HG03025 (cell line): ENCODE results near the gene TRIM17.

Experiments used
- ATAC-seq: cut with Tn5 transposase; IDR thresholded peaks from one replicate; pipeline ENCODE4 v1.9.1; 2021; ENCODE audit warnings: mild to moderate bottlenecking, moderate library complexity; ENCODE audit not compliant: unreplicated experiment, low FRiP score

Gene TRIM17

DNA sequence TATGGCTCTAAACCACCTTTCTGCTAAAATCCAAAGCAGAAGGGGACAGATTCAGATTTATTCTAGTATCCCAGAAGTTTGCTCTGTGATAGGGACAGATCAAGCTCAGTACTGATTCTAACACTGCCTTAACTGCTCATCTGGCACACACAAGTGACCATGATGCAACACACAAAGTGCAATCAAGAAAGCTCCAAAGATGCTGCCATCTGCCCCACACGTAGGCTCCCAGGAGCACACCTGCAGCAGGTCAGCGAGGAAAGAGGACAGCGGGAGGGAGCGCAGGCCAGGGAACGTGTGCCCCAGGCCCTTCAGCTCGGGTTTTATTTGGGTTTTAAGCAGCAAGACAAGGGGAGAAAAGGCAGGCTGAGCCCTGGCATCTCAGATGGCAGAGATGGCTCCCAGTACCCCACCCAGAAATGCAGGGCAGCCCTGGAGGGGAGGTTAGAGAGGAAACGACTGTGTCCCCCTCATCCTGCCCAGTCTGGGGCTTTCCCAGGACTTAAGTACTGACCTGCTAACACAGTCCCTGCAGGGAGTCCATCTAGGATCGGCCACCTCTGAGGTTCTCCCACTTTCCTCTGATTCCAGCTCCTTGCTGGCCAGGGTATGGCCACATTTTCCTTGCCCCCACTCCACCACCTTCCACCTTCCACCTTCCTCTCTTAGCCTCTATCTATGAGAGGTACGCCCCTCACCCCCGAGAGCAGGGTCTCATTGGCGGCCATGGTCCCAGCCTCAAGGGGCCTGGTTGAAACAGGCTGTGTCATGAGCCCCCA, 11.3 kb downstream of the TRIM17 start:
- no peak for ATAC-seq

DNA sequence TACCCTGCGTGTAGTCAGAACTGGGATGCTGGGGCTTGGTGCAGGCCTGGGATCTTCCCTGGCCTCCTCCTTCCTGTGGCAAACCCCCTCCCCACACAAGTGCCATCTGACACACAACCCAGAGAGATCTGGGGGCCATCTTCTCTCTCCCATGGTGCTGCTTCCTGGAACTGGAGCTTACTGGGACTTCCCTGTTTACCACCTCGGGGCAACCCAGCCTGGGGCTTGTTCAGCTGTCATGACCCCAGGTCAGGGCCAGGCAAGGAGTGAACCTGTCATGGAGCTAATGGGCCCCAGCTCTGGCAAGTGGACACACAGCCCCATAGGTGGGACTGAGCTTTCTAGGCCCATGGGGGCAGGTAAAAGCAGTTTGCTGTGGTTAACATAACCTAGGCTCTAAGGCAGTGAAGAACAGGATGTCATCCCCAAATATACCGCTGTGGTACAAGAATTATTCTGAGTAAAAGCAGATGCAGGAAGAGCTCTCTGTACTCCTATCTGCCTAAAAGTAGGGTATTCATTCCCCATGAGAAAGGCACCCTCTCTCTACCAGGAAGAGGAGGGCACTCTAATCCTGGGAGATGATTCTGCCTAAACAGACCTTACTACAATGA, 12.4 kb downstream of the TRIM17 start:
- no peak for ATAC-seq

- ATAC-seq: no peak
Measured at GRCh38 chr1:228403231-228403631, 13.4 kb downstream of the TRIM17 start.

GRCh38 chr1:228402641-228403025, 14.0 kb downstream of the TRIM17 start:
- ATAC-seq: no peak

- no peak for ATAC-seq
Measured at GRCh38 chr1:228401782-228402640, 14.7 kb downstream of the TRIM17 start.

DNA sequence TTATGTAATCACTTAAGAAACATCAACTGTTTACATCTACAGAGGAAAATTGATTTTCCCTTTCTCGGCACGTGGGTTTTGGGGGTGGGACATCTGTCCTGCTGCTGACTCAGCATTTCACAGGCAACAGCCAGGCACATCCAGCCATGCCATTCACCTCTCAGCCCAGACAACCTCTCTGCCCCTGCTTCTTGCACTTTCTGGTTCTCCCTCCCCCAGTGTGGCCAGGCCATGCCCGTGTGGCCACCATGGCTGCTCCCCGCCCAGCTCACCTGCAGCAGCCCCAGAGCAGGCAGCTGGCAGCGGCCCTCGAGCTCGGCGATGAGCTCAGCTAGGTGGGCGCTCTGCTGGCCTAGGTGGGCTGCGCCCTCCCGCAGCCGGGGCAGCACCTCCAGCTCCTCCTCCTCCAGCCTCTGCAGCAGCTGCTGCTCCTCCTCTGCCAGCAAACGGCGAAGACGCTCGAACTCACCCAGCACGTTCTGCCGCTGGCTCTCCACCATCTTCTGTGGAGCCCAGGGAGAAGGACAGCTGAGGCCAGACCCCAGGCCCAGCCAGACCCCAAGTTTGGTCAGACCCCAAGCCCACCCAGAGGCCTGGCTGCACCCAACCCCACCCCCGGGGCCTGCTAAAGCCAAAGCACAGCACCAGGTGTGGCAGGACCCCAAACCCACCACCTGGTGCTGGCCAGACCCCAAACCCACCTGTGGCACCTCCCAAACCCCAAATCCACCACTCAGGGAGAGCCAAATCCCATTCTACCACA, 15.8 kb downstream of the TRIM17 start:
- no peak for ATAC-seq

GRCh38 chr1:228400237-228400651, 16.4 kb downstream of the TRIM17 start:
- no peak for ATAC-seq

- ATAC-seq: no peak
Measured at GRCh38 chr1:228399531-228400236, 17.0 kb downstream of the TRIM17 start.

DNA sequence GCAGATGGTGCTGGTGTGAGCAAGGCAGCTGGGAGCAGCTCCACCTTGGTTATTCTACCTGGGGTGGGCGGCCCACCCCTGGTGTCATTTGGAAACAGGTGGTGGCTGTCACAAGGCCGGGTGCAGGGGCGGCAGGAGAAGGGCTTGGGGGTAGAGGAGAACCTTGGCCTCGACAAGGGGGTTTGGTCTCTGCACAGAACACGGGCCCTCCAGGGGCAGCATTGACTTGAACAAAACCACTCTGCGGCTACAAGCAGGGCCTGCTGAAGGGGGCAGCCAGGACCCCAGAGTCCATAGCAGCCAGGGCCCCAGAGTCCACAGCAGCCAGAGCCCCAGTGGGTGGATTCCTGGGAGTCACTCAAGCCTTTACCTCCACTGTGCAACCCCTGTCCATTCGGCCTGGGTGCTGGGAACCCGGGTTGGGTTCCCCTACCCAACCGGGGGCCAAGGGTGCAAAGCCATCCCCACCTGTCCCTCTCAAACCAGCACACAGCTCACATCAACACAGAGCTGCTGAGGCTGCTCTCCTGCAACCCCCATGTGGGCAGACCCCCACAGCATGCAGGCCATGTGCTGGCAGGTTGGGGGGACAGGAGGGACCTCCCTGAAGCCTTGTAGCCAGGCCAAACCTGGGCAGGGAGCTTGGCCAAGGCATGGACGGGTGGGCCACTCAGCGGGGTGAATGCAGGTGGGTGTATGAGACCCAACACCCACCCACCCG, 17.8 kb downstream of the TRIM17 start:
- ATAC-seq: no peak

- ATAC-seq: no peak
Measured at GRCh38 chr1:228397966-228398365, 18.7 kb downstream of the TRIM17 start.

- no peak for ATAC-seq
Measured at GRCh38 chr1:228396770-228397662, 19.6 kb downstream of the TRIM17 start.

DNA sequence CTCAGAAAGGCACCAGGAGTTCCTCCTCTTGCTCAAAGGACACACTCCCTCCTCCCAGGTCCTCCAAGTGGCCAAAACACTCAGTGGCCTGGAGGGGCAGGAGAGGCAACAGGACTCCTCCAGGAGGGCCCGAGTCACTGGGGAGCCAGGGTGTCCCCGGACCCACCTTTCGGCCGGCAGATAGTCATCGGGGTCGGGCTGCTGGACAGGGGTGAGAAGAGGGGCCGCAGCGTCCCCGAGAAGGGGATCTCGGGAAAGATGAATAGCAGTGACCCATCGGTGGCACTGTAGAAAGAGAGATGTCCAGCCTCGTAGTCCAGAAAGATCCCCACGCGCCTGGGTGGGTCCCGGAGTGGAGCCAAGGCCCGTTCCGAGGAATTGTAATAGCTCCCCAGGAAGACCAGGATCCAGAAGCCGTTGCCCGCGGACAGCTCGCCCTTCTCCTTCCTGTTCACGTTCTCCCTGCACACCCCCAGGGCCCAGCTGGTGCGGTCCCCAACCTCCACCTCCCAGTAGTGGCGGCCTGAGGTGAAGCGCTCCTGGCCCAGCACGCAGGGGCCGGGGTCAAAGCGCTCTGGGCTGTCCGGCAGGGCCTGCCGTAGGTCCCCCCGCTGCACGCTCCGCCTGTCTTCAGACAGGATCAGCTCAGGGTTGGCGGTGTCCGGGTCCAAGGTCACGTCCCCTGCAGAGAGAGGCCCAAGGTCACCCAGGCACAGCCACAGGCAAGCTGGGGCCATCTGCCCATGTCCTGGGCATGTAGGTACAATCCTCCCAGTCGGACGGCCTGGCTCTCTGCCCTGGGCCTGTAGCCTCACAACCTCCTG, 21.9 kb downstream of the TRIM17 start:
- ATAC-seq: no peak

GRCh38 chr1:228393811-228394570, 22.7 kb downstream of the TRIM17 start:
- ATAC-seq: no peak

DNA sequence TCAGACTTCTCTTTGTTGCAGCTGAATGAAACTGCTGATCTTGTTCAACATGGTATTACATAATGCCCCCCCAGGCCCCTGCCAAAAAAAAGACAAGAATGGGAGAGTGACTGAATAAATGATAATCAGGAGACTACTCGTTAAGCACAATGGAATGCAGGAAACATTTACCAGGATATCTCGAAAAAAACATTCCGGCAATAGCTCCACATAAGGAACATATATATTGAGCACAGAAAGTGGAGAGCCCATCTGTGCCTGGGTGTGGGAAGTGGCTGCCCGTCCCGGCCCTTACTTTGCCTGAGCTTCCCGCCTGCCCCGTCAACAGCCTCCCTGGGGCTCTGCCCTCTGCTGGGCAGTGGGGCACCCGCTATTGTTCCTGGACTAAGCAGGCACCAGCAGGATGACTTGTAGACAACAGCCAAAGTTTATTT, 23.4 kb downstream of the TRIM17 start:
- ATAC-seq: no peak

DNA sequence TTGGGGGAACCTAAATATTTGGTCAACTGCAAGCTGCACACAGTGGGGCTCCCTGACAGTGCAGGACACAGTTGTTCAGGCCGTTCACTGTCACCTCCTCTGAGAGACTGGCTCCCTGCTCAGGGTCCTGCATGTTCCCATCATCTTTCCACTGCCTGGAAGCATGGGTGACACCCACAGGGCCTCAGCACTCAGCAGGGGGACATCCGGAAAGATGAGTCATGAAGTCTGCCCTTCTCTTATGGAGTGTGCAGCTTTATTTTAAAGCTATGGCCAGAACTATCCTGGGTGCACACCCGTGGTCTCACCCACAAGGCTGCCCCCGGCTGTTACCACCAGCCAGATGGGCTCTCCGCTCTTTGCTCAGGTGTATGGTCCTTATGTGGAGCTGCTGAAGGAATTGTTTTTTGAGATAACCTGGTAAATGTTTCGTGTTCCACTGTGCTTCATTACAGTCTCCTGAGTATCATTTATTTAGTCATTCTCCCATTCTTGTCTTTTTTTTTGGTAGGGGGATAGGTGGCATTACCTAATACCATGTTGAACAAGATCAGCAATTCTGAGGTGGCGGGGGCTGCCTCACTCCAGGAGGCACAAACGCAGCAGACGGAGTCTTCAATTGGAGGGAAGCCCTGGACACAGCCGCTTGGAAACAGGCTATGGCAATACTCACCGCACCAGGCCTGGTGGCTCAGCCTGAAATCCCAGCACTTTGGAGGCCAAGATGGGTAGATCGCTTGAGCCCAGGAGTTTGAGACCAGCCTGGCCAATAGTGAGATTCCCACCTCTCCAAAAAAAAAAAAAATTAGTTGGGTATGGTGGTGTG, 24.3 kb downstream of the TRIM17 start:
- ATAC-seq: no peak
